DMS 273 treated with DMSO at 0.1 percent for 48 hours (cell line): ENCODE measurements around the gene XRN1.

Source experiments
- DNase-seq: peaks from one replicate; lab custom pipeline; 2025; lab: John Stamatoyannopoulos, UW

The XRN1 gene

GRCh38 chr3:142268426-142268825 is 179.4 kb downstream of the XRN1 start:
- no peak for DNase-seq

GRCh38 chr3:142267269-142267668 is 180.6 kb downstream of the XRN1 start:
- no peak for DNase-seq

GRCh38 chr3:142263112-142263511 is 184.7 kb downstream of the XRN1 start:
- DNase-seq: no peak

GRCh38 chr3:142259359-142259758 is 188.5 kb downstream of the XRN1 start:
- DNase-seq: no peak

- no peak for DNase-seq
These were observed 191.0 kb downstream of the XRN1 start for GRCh38 chr3:142256712-142257333.
